CMK (cell line): ENCODE data around the gene SNAI3.

Experiments
- DNase-seq: peaks from one replicate; pipeline ENCODE4 v3.0.0-alpha.2; 2010; ENCODE audit warnings: low read depth

The SNAI3 gene

GRCh38 chr16:88686439-88687253, at the start of gene SNAI3:
Gene SNAI3, minus strand, starts transcription at chr16:88686507. Its CDS starts 101 bp downstream, at chr16:88686406.
- DNase-seq = peak; percentile 81

DNA sequence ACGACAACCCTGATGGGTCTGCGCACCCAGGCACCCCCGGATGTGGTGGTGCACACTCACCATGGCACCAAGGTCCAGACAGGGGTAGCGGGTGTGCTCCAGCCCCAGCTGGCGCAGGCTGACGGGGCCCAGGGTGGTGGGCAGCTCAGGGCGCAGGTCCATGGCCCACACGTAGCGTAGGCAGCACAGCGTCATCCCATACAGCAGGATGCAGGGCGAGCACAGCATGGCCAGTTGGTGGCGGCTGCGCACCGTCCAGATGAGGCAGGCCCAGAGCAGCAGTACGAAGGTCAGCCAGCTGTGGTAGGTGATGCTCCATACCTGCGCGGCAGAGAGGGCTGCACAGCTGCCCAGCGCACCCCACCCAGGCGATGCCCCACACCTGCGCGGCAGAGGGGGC, 49.8 kb upstream of the SNAI3 start:
- no peak for DNase-seq

DNA sequence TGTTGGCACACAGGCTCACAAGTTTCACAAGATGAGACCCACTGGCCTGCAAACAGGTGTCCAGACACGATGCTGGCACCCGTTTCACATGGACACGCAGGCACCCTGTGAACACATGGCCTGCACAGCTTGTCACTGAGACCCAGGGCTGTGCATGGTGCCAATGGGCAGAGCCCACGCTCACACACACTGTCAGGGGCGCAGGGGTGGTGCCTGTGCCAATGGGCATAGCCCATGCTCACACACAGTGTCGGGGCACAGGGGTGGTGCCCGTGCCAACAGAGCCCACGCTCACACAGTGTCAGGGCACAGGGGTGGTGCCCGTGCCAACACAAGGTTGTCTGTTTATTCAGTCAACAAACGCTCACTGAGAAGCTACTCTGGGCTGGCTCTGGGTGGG, 49.3 kb upstream of the SNAI3 start:
- no peak for DNase-seq

DNA sequence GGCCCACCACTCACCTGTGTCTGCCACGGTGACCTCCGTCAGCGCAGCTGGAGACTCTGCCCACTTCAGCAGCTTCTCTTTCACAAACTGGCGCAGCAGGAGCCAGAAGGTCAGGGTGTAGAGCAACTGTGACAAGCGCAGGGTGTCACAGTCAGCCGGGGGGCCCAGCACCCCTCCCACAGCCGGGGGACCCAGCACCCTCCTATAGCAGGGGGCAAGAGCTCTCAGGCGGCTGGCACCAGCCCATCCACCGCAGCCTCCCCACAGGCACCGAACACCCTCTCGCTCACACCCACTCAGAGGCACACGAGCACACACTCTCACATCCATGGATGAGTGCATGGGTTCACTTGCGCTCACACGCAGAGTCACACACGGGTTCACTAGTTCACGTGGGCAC, 48.8 kb upstream of the SNAI3 start:
- DNase-seq = no peak

- no peak for DNase-seq
Measured at GRCh38 chr16:88734361-88734728, 48.0 kb upstream of the SNAI3 start.

DNA sequence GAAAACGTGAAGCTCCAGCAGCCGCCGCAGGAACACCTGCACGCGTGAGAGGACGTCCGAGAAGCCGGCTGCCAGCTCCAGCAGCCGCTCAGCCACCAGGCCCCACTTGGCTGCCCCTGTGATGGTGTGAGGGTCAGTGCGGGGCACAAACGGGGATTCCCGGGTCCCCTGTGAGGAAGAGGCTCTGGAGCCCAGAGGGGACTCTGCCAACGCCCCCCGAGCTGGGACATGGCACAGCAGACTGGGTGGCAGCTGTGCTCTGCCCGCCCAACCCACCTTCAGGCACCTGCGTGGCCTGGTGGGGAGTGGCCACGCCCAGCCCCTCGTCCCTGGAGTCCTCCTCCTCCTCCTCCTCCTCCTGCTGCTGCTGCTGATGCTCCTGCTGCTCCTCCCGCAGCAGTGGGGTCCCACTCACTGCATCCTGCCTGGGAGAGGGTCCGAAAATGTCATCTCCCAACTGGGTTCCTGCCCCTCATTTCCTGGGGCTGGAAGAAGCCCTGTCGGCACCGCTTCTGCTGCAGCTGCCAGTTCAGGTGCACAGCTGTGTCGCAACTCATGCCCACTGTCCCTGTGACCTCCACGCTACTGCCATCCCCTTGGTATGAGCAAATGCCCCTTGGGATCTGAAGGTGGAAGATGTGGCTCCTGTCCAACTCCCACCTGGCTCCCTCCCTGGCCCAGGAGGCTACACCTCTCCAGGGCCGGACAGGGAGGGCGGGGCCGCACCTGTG, 47.5 kb upstream of the SNAI3 start:
- no peak for DNase-seq

DNA sequence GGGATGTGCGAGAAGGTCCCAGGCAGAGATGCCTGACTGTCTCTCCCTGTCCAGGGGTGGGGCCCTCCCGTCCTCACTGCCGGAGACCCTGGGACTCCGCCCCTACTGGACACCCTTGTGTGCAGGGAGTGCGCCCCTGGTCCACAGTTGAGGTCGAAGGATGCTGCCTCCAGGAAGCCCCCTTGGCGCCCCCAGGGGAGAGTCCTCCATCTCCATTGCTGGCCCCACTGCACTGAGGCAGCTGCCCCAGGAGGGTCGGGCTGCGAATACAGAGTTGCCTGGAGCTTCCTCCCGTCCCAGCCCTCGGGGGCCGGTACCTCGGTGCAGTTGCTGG, 46.6 kb upstream of the SNAI3 start:
- no peak for DNase-seq

- no peak for DNase-seq
Measured at GRCh38 chr16:88732172-88732960, 46.1 kb upstream of the SNAI3 start.

- no peak for DNase-seq
Measured at GRCh38 chr16:88731699-88732098, 45.4 kb upstream of the SNAI3 start.

GRCh38 chr16:88730632-88731607, 44.6 kb upstream of the SNAI3 start:
- no peak for DNase-seq

DNA sequence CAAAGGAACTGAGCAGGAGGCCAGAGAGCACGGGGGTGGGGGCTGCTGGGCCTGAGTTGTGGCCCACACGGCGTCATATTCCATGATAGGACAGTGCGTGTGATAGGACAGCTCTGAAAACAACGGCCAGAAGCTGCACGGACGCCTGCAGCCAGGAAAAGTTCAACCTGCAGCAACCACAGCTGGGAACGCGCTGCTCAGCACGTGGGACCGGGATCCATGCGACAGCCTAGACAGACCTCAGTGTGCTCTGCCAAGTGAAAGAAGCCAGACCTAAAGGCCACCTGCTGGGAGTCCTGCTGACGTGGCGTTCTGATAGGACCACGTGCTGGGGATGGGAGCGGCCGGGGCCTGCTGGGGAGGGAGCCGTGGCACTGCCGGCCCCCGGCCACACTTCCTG, 41.6 kb upstream of the SNAI3 start:
- no peak for DNase-seq

DNA sequence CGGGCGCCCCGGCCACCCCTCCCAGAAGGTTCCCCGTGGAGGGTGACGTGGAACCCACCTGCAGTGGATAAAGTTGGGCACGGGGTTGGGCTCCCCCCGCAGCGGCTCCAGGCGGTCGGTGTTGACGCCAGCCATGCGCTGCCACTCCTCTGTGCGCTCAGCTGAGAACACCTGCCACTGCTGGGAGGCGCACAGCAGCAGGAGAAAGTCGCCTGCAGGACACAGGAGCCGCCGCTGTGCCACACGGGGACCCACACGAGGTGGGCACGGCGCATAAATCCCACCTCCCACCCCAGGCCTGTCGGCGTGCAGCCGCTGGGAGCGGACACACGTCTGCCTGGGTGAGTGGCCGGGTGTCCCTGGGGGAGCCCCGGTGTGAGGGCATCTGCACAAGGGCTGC, 40.7 kb upstream of the SNAI3 start:
- no peak for DNase-seq

- DNase-seq = no peak
Measured at GRCh38 chr16:88726408-88726749, 40.1 kb upstream of the SNAI3 start.

DNA sequence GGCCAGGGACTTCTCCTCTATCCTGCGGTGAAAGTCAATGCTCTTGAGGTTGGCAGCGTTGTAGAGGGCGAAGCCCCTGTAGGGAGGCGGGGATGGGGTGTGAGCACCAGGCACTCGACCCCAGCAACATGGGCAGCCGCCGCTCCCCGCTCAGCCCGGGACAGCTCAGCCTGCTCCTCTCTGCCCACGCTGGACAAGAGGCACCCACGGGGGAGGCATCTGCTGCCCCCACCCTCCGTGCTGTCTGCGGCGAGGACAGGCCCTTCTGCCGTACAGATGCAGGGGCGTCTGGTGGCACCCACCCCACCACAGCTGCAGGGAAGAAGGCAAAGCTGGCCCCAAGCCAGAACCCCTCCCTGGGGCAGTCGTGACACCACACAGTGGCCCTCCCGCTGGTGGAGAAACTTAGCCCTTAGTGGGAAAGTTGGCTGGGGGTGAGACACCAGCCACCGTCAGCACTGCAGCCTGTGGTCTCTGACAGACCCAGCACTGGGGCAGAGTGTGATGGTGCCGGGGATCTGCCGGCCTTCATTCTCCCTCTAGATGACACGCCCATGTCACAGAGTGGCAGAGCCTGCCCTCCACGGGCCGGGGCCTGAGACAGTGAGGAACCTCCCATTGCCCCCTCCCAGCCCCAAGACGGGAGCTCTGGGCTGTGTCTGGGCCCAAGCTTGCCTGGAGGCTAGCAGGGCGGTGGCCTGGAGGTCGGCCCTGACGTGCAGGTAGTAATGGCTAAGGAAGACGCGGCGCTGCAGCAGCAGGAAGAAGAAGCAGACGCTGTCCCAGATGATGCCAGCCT, 39.5 kb upstream of the SNAI3 start:
- DNase-seq = no peak

DNA sequence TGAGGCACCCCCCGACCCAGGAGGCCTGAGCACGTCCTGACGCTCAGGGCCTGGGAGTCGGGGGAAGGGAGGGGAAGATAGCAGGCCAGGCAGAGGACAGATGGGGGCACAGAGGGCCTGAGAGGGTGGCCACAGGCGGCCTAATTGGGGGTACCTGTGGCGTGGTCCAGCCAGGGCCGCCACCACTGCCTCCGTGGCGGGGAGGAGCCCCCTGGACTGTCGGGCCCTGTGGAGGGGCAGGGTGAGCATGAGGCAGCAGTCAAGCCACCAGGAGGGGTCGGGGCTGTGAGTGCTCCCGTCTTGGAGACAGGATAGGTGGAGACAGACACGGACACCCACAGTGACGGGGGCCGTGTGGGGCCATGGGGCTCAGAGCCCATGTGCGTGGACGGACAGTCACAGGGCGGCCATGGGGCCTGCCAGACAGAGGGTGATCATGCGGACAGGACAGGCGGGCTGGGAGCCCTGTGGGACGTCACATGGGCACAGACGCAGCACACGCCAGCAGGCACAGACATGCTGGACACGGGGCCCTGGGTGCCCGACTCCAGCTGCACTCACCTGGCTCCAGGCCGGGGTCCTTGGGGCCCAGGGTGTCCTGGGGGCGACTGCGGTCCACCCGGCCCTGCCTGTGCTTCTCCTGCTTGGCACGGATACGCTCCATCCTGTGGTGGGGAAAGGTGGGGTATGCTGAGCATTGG, 38.7 kb upstream of the SNAI3 start:
- no peak for DNase-seq

DNA sequence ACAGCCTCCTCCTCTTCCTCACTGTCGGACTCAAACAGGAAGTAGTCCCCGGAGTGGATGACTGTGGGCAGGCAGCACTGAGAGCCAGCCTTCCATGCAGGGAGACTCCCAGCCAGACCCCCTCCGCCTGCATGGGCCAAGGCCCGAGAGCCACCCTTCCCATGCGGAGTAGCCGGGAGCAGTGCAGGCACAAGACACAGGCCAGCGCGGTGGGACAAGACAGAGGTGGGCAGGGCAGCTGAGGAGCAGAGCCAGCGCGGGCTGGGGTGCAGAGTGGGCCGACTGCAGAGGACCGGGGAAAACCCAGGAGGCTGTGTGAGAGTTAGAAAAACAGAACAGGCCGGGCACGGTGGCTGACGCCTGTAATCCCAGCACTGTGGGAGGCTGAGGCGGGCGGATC, 37.6 kb upstream of the SNAI3 start:
- no peak for DNase-seq

DNA sequence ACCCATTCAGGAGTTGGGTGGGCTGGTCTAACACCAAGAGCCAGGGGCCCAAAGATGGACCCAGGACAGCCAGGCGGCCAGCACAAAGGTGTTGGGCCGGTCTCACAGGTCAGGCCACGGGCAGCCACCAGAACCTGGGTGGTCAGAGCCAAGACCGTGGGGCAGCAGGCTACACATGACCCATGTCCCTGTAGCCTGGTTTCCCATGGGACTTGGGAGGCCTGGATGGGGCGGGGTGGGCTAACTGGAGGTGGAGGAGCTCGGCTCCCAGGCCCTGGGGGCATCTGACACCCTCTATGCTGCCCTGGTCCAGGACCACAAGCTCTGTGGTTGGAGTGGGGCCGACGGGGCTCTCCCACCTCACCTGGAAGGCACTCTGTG, 37.2 kb upstream of the SNAI3 start:
- no peak for DNase-seq

GRCh38 chr16:88722784-88723506, 36.6 kb upstream of the SNAI3 start:
- no peak for DNase-seq

DNA sequence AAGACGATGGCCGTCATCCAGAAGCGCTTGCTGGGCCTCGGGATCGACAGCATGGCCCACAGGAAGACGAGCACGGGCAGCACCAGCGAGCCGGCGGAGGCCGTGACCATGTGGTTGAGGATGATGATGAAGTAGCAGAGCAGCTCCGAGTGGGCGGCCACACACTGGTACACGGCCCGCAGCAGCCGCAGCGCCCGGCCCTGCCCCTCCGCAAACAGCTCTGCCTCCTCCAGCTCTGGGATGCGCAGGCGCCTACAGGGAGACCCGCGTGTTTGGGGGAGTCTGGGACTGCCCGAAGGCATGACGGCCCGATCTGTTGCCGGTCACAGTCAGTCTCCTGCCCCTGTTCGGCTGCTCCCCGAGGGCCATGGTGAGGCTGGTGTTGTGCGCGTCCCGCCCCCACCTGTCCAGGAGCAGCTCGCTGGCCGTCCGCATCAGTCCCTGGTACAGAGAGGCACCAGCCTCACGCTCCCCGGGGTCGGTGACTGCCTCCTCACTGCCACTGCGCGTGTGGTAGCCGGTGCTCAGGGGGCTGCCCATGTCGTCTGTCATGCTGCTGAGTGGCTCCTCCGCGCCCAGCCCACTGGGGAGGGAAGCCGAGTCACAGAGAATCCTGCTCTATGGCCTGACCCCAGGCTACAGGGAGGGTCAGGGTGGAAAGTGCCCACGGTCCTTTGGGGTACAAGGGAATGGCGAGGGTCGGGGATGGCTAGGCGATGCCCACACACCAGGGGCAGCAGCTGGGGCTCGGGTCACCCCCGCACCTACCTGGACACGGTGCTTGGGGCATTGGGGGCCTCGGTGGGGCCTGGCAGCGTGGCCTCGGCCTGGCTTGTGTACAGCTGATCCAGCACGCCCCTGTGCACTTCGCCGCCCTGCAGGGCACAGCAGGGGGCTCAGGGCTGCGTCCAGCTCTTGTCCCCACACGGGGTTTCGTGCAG, 35.8 kb upstream of the SNAI3 start:
- DNase-seq = no peak
